Fibroblast of mammary gland (primary cell): ENCODE measurements around the gene NCOA7.
"Not testable (repeated sequence)": the region's sequence is repeated elsewhere in the genome, so short reads cannot be mapped to it uniquely, and the experiment has no call there.

ENCODE experiments used
- DNase-seq: peaks from one replicate; pipeline ENCODE4 v3.0.0-alpha.2; 2010; ENCODE audit warnings: low read depth
- H3K4me3 ChIP-seq: 2 replicates; pipeline ENCODE4 v1.5.1; 2011; ENCODE audit warnings: low read depth, mild to moderate bottlenecking, low read length, moderate library complexity; ENCODE audit not compliant: control insufficient read depth
- TF ChIP-seq, protein P1 (sequence below): conservative IDR thresholded peaks from 2 replicates; pipeline ENCODE4 v1.5.1; 2011; ENCODE audit warnings: low read depth, low read length, inconsistent platforms; ENCODE audit not compliant: control insufficient read depth, insufficient read depth

The NCOA7 gene

DNA sequence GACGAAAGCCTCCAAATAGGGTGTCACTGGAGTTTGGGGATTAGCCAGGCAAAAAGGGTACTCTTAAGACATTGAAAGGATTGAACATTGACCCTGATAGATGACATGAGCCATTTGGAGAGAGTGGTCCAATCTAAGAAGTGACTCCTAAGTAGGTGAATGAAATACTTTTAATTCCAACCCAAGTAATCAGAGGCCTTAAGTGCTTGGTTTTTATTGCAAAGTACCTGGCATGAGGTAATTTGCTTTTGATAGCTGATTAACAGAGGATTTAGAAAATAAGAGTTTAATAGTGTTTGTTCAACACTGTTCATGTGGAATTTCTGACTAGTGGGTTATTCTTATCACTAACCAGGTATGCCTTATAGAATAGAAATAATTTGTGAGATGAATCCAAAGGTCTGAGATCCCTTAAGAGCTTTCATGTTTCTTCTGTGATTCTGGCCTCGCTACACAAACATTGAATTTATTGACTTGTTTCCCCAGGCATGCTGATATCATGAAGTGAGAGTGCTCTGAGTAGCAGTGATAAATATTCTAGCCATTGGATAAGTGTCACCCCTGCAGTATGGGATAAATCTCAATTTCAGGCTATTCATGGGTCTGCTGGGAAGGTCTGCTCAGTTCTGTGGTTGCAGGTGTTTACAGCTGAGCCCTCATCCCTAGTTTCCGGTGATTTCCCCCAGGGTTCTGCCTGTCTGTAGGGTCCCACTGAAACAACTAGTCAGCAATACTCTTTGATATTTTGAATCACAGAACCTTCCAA is 6.5 kb downstream of the NCOA7 start:
- no peak for DNase-seq
- no peak overlapping the region for H3K4me3 ChIP-seq
- TF ChIP-seq, protein P1, sequence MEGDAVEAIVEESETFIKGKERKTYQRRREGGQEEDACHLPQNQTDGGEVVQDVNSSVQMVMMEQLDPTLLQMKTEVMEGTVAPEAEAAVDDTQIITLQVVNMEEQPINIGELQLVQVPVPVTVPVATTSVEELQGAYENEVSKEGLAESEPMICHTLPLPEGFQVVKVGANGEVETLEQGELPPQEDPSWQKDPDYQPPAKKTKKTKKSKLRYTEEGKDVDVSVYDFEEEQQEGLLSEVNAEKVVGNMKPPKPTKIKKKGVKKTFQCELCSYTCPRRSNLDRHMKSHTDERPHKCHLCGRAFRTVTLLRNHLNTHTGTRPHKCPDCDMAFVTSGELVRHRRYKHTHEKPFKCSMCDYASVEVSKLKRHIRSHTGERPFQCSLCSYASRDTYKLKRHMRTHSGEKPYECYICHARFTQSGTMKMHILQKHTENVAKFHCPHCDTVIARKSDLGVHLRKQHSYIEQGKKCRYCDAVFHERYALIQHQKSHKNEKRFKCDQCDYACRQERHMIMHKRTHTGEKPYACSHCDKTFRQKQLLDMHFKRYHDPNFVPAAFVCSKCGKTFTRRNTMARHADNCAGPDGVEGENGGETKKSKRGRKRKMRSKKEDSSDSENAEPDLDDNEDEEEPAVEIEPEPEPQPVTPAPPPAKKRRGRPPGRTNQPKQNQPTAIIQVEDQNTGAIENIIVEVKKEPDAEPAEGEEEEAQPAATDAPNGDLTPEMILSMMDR: no peak

DNA sequence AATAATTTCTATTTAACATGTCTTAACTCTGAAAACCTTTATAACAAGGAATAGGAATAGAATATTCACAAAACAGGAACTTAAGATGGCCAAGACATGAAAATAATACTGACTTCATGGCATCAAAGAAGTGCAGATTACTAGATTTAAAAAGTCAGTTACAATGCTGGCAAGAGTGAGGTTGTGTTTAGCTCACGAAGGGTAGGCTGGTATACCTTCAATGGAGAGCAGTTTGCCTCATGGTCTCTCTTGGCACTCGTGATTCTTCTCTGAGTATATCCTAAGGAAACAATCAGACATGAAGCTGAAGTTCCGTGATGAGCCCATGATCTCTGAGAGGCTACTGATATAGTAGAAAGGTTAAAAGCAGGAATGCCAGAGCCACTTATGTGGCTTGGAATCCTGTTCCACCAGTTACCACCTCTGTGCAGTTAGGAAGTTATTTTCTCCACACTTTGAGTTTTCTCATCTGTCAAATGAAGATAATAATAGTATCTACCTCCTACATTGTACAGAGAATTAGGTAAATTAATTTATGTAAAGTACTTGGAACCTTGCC is 7.2 kb downstream of the NCOA7 start:
- DNase-seq: no peak
- H3K4me3 ChIP-seq: no peak overlapping the region
- TF ChIP-seq, protein P1: no peak

DNA sequence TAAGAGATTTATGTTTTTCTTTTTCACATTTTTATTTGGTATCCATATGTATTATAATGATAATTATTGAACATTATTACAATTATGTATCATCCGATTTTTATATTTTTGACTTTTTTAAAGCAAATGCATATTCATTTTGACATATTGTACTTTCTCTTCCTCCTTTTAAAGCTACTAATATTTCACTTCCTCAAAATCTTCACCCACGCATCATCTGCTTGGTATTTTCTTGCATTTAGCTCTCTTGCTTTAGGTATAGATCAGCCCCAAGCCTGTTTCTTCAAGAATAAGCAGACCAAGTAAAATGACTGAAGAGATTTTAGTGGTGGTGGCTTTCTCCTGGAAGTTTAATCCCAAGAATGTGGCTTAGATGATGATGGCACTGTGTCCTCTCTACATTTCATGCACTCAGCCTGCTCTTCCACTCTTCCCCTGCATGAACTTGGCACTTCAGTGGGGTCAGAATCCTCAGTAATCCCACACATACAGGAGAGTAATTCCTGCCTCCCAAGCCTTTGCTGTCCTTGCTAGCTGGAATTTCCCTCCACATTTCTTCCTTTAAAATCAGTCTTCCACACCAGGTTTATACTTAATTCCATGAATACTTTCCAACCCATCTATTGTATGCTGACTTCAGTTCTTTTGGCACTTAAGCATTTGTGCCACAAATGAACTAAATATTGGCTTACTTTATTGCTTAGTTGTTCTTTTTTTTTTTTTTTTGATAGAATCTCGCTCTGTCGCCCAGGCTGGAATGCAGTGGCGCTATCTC is 8.2 kb downstream of the NCOA7 start:
- TF ChIP-seq, protein P1: no peak
- no peak overlapping the region for H3K4me3 ChIP-seq
- DNase-seq: no peak

DNA sequence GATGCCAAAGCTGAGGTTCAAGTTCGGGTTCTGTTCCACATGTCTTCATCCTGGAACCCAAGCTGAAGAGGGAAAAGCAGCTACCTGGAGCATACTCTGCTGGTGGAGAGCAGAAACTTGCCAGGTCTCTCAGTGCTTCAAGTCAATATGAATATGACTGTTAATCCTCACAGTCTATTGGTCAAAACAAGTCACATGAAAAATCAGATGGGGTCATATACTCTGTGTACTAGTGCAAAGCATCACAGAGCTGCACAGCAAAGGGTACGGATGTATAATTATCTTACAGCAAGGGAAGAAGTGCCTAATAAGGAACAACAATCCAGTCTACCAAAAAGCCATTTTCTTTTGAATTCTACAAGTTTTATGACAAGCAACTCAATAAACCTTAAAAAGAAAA is 11.6 kb downstream of the NCOA7 start:
- DNase-seq: no peak
- TF ChIP-seq, protein P1: no peak
- H3K4me3 ChIP-seq: no peak overlapping the region

DNA sequence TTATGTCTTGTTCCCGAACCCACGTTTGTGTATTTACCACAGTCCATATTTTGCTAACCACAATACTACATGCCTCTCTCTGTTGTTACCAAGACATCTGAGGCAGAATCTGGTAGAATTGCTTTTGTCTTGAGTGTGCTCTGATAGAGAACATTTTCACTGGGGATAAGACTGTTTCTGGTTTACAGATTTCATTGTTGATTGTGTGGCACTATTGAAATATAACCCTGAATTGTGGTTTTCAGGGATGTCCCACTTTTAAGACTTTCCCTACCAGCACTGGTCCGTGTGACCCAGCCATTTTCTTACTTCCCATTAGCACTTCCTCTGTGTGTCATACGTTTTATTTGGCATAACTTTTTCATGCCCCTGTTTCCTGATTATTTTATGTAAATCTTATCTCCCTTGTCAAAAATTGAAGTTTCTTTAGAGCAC is 12.2 kb downstream of the NCOA7 start:
- H3K4me3 ChIP-seq: no peak overlapping the region
- DNase-seq: peak; percentile 42

DNA sequence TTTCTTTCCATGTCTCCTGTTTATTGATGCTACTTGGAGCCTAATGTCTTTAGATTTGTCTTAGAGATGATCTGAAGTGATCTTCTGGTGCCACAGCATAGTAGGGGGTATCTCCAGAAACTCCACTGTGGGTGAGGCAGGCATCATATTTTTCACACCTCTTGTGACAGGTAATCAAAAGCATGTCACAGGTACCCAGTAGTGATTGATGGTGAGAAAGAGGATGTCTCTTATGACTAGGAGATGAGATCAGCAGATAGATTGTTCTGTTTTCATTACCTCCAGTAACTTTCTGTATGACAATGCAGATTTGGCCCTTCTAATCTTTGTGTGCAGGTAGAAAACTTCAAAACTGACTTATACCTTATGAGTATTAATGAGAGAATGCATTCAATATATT is 13.5 kb downstream of the NCOA7 start:
- no peak for DNase-seq
- no peak overlapping the region for H3K4me3 ChIP-seq
- TF ChIP-seq, protein P1: no peak

More for the DNA sequence above, 12.2 kb downstream of the NCOA7 start:
- TF ChIP-seq, protein P1: no peak

DNA sequence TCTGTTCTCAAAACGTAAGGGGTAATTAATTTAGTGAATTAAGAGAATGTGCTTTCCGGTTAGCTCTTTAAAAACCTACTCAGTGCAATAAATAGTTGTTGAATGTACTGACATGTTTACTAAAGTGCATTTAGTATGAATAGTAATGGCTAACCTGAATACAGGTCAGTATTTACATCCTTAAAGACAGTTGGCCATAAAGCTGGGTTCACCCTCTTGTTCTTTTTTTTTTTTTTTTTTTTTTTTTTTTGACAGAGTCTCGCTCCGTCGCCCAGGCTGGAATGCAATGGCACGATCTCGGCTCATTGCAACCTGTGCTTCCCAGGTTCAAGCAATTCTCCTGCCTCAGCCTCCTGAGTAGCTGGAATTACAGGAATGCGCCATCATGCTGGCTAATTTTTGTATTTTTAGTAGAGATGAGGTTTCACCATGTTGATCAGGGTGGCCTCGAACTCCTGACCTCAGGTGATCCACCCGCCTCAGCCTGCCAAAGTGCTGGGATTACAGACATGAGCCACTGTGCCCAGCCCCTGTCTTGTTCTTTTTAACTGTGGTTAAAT is 14.2 kb downstream of the NCOA7 start:
- DNase-seq, H3K4me3 ChIP-seq: not testable (repeated sequence)
